Measurements from ENCODE around the gene SPINK9. TPM values are rescaled to one million over a fixed set of nuclear protein-coding genes. Genes with fewer than 3 reads are reported as not detected.
A peak's percentile ranks its signal among the peaks of the same experiment; 100 is the strongest.

Gene SPINK9
- total and polyA plus RNA-seq, 4 donors, result not detected

DNA sequence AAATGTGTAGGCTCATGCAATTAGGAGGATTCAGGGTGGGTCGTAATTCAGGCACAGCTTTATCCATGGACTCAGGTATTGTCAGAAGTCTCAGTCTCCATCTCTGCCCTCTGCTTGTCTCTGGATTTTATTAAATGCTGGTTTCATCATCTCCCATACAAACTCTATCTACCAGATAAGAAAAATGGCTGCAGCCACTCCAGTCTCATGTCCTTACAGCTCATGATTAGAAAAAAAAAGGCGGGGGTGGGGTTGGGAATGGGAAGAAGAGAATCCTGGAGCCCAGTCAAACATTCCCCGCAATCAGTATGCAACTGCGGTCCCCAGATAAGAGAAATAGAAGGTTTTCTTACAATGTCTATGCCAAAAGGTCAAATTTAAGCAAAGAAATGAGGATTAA, 40.8 kb downstream of the SPINK9 start:
- H3K27ac ChIP-seq (ENCODE audit: low read depth in 1 of 2, low read length in 1 of 2), result peak overlapping the region in 1 of 2 donors; percentile 53
- peaks cover 0 to 6% (median 2%) of the 10 kb centered on the region in 4 donors for H3K36me3 ChIP-seq (ENCODE audit: control insufficient read depth in 4 of 4, insufficient read depth in 4 of 4, low read length in 4 of 4)
- TF ChIP-seq, protein P1, sequence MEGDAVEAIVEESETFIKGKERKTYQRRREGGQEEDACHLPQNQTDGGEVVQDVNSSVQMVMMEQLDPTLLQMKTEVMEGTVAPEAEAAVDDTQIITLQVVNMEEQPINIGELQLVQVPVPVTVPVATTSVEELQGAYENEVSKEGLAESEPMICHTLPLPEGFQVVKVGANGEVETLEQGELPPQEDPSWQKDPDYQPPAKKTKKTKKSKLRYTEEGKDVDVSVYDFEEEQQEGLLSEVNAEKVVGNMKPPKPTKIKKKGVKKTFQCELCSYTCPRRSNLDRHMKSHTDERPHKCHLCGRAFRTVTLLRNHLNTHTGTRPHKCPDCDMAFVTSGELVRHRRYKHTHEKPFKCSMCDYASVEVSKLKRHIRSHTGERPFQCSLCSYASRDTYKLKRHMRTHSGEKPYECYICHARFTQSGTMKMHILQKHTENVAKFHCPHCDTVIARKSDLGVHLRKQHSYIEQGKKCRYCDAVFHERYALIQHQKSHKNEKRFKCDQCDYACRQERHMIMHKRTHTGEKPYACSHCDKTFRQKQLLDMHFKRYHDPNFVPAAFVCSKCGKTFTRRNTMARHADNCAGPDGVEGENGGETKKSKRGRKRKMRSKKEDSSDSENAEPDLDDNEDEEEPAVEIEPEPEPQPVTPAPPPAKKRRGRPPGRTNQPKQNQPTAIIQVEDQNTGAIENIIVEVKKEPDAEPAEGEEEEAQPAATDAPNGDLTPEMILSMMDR (IDR thresholded peaks at IDR 0.05; ENCODE audit: control extremely low read depth, extremely low read depth), result no peak
- no peaks in the 10 kb centered on the region for H3K9me3 ChIP-seq (ENCODE audit: control insufficient read depth in 4 of 4, insufficient read depth in 3 of 4, low read length in 3 of 4)
- ATAC-seq (ENCODE audit: insufficient read depth, low FRiP score) (no peak), DNase-seq (no peak)
- 90 to 96% methylated on average over 4 of the region's 4 CpGs for WGBS, 2 donors
- H3K27me3 ChIP-seq (ENCODE audit: control insufficient read depth in 3 of 3, insufficient read depth in 3 of 3, low read length in 2 of 3), result no peaks in the 10 kb centered on the region
- H3K9ac ChIP-seq (ENCODE audit: insufficient read depth in 1 of 2, low read length in 2 of 2), result no peak overlapping the region
- no peak overlapping the region for H3K4me3 ChIP-seq
- H3K4me1 ChIP-seq (ENCODE audit: control insufficient read depth in 5 of 5, insufficient read depth in 5 of 5, low read length in 5 of 5), result peaks cover 0 to 11% (median 0%) of the 10 kb centered on the region in 5 donors

DNA sequence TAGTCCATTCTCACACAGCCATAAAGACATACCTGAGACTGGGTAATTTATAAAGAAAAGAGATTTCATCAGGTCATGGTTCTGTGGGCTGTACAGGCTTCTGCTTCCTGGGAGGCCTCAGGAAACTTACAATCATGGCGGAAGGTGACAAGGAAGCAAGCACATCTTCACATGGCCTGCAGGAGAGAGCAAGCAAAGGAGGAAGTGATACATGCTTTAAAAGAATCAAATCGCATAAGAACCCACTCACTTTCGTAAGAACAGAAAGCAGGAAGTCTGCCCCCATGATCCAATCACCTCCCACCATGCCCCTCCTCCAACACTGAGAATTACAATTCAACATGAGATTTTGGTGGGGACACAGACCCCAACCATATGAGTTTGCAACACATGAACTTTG, 43.3 kb downstream of the SPINK9 start:
- TF ChIP-seq, protein P1 (IDR thresholded peaks at IDR 0.05; ENCODE audit: control extremely low read depth, extremely low read depth), result no peak
- no peaks in the 10 kb centered on the region for H3K27me3 ChIP-seq (ENCODE audit: control insufficient read depth in 3 of 3, insufficient read depth in 3 of 3, low read length in 2 of 3)
- H3K9me3 ChIP-seq (ENCODE audit: control insufficient read depth in 4 of 4, insufficient read depth in 3 of 4, low read length in 3 of 4), result no peaks in the 10 kb centered on the region

DNA sequence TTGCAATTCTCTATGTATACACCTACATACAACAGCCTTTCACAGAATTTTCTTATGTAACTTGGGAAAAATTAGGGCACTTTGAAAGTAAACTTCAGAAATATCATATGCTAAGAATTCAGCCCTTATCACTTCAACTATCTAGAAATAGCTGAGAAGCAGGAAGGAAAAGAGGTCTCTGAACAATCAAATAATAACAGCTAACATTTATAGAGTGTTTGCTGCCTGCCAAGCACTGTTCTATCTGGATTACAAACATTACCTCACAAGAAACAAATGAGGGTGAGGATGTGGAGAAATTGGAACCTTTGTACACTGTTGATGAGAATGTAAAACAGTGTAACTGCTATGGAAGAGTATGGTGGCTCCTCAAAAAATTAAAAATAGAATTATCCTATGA, 44.0 kb downstream of the SPINK9 start:
- TF ChIP-seq, protein P1 (IDR thresholded peaks at IDR 0.05; ENCODE audit: control extremely low read depth, extremely low read depth), result no peak
- DNase-seq (no peak), ATAC-seq (ENCODE audit: insufficient read depth, low FRiP score) (no peak)
- Histone ChIP-seq H3K36me3 (ENCODE audit: control insufficient read depth in 4 of 4, insufficient read depth in 4 of 4, low read length in 4 of 4) (peaks cover 0 to 6% (median 4%) of the 10 kb centered on the region in 4 donors), H3K27ac (ENCODE audit: low read depth in 1 of 2, low read length in 1 of 2) (no peak overlapping the region), H3K27me3 (ENCODE audit: control insufficient read depth in 3 of 3, insufficient read depth in 3 of 3, low read length in 2 of 3) (no peaks in the 10 kb centered on the region), H3K9ac (ENCODE audit: insufficient read depth in 1 of 2, low read length in 2 of 2) (no peak overlapping the region), H3K4me3 (no peak overlapping the region), H3K9me3 (ENCODE audit: control insufficient read depth in 4 of 4, insufficient read depth in 3 of 4, low read length in 3 of 4) (no peaks in the 10 kb centered on the region), H3K4me1 (ENCODE audit: control insufficient read depth in 5 of 5, insufficient read depth in 5 of 5, low read length in 5 of 5) (peaks cover 0 to 12% (median 7%) of the 10 kb centered on the region in 5 donors)

More for the DNA sequence above, 43.3 kb downstream of the SPINK9 start:
- Histone ChIP-seq H3K4me3 (no peak overlapping the region), H3K27ac (ENCODE audit: low read depth in 1 of 2, low read length in 1 of 2) (no peak overlapping the region), H3K36me3 (ENCODE audit: control insufficient read depth in 4 of 4, insufficient read depth in 4 of 4, low read length in 4 of 4) (peaks cover 0 to 6% (median 2%) of the 10 kb centered on the region in 4 donors), H3K4me1 (ENCODE audit: control insufficient read depth in 5 of 5, insufficient read depth in 5 of 5, low read length in 5 of 5) (peaks cover 0 to 12% (median 6%) of the 10 kb centered on the region in 5 donors), H3K9ac (ENCODE audit: insufficient read depth in 1 of 2, low read length in 2 of 2) (no peak overlapping the region)
- DNase-seq, result no peak
- ATAC-seq (ENCODE audit: insufficient read depth, low FRiP score), result no peak
- 63 to 76% methylated on average over 3 of the region's 3 CpGs for WGBS, 2 donors

DNA sequence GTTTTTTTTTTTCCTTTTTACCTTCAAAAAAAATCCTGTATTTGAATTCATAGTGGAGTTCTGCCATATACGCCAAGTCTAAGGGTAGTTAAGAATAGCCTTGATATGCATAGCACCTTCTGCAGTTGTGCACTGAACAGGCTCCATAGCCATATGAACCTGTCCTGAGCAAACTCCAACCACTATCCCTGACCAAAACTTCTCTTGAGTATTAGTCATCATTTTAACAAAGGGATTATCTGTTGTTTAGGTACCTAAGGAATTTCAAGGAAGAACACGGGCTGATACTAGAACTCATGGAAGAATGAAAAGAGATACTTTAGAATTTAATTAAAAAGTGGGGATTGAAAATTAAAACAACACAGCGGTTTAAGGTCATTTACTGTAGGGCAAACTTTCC, 46.5 kb downstream of the SPINK9 start:
- ATAC-seq (ENCODE audit: insufficient read depth, low FRiP score) (no peak), DNase-seq (no peak)
- WGBS, 2 donors, result 92 to 94% methylated on average over 3 of the region's 3 CpGs
- Histone ChIP-seq H3K36me3 (ENCODE audit: control insufficient read depth in 4 of 4, insufficient read depth in 4 of 4, low read length in 4 of 4) (peaks cover 0 to 7% (median 4%) of the 10 kb centered on the region in 4 donors), H3K4me1 (ENCODE audit: control insufficient read depth in 5 of 5, insufficient read depth in 5 of 5, low read length in 5 of 5) (peaks cover 3 to 24% (median 21%) of the 10 kb centered on the region in 5 donors), H3K9me3 (ENCODE audit: control insufficient read depth in 4 of 4, insufficient read depth in 3 of 4, low read length in 3 of 4) (no peaks in the 10 kb centered on the region), H3K4me3 (no peak overlapping the region), H3K9ac (ENCODE audit: insufficient read depth in 1 of 2, low read length in 2 of 2) (no peak overlapping the region), H3K27ac (ENCODE audit: low read depth in 1 of 2, low read length in 1 of 2) (no peak overlapping the region), H3K27me3 (ENCODE audit: control insufficient read depth in 3 of 3, insufficient read depth in 3 of 3, low read length in 2 of 3) (no peaks in the 10 kb centered on the region)
- TF ChIP-seq, protein P1 (IDR thresholded peaks at IDR 0.05; ENCODE audit: control extremely low read depth, extremely low read depth), result no peak

All from lung (tissue), 12 donors.